GM18498 (cell line): ENCODE results near the gene NEURL1.
"Not testable (repeated sequence)": the region's sequence is repeated elsewhere in the genome, so short reads cannot be mapped to it uniquely, and the experiment has no call there.

Experiments used
- ATAC-seq: cut with Tn5 transposase; IDR thresholded peaks from one replicate; pipeline ENCODE4 v1.9.1; 2021; ENCODE audit warnings: mild to moderate bottlenecking, moderate library complexity; ENCODE audit not compliant: unreplicated experiment

Gene NEURL1

GRCh38 chr10:103492655-103493261, 747 bp upstream of the NEURL1 start:
- no peak for ATAC-seq

DNA sequence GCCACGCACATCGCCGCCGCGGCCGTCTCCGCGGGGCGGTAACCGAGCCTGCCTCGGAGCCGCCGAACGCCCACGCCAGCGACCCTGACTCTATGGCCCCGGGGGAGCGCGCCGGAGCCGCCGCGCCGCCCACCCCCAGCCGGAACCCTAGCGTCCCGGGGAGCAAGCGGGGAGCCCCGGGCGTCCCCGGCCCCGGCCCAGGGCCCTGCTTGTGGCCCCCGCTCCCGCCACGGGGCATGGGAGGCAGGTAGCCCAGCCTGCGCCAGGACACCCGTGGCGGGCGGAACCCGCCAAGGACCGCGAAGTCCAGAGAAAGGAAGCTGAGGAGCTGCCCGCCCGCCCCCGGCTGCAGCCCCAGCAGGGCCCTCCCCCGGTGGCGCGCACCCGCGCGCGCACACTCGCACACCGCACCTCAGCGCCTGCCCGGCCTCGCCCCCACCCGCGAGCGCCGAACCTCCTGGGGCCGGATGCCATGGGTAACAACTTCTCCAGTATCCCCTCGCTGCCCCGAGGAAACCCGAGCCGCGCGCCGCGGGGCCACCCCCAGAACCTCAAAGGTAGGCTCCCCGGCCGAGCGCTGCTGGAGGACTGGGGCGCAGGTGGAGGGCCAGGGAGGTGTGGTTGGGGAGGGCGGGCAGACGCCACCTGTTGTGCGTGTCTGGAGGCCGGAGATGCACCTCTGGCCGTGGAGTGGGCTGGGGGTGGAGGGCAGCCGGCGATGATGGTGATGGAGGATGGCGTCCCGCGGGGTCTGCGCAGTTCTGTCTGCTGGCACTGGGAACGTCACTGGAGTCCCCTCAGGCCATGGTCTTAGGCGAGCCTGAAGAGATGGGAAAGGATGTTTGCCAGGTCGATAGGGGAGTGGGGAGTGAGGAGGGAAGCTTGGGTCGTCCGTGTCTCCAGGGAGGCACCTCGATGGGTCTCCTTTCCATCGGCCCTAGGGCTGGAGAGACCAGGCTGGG, 692 bp downstream of the NEURL1 start:
- no peak for ATAC-seq

GRCh38 chr10:103495321-103495720, 1.8 kb downstream of the NEURL1 start:
- no peak for ATAC-seq

DNA sequence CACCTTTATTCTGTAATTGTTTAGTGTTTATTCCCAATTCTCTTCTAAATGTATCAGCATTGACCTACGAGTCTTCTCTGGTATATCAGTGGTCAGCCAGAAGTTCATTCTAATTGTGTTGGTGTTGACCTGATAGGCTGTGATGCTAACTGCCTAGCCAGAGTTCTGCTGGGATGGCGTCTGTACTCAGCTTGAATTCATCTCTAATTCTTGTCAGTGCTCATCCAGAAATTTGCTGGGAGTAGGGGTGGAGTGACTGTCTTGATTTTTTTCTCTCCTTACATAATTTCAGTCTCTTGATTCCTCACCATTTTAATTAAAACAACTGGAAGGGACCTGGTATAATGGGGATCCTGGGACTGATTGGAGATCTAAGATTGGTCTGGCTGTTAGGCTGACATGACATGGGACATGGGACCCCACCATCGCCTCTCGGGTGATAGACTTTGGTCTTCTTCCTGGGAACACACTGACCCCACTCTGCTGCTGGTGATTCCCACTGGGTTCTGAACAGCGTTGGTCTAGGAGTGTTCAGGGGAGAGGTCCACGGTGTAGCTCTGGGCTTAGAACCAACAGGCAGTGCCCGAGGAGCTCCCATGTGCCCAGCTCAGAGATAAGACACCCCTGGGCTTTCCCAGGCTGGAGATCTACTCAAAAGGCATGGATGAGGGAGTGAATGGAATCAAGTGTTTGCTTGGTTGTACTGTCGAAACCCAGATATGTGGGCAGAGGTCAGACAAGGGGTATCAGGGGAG, 3.8 kb downstream of the NEURL1 start:
- no peak for ATAC-seq

DNA sequence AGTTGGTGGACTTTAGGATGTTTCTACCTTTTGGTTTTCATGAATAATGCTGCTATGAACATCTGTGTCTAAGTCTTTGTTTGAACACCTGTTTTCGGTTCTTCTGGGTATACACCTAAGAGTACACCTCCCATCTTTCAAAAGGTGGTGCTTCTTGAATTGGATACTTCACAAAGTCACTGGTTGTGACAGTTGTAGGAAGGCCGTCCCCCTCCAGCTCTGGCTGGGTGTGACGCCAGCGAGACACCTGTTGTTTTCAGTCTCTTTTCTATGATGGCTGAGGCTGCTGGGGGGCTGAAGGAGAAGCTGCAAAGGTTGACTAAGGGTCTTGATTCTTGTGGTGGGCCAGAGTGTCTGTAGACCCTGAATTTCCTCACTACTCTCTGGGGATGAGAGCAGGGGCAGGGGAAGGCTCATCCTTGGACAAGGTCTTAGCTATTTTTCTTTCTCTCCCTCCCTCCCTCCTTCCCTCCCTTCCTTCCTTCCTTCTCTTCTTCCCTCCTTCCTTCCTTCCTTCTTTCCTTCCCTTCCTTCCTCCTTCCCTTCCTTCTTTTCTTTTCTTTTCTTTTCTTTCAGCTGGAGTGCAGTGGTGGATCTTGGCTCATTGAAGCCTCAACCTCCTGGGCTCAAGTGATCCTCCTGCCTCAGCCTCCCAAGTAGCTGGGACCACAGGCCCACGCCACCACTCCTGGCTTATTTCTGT, 5.6 kb downstream of the NEURL1 start:
- ATAC-seq, result no peak

DNA sequence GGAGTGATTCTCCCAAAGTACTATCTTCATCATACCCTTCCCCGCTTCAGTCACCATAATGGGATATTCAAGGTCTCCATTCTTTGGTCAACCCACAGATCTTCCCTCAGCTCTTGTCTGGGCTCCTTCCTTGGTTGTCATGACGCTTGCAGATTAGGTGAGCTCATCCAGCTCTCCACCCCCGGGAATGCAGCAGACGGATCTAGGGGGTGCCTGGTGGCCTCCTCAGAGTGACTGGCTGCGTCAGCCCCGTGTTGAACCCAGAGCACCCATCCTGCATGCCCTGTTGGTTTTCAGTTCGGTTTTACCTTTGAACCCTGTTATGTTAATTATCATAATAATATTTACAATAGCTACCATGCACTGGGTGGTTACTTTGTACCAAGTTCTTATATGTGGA, 6.4 kb downstream of the NEURL1 start:
- no peak for ATAC-seq

- no peak for ATAC-seq
Observed at GRCh38 chr10:103500481-103500880, 7.0 kb downstream of the NEURL1 start.

- ATAC-seq, result no peak
Observed at GRCh38 chr10:103501186-103501585, 7.7 kb downstream of the NEURL1 start.

DNA sequence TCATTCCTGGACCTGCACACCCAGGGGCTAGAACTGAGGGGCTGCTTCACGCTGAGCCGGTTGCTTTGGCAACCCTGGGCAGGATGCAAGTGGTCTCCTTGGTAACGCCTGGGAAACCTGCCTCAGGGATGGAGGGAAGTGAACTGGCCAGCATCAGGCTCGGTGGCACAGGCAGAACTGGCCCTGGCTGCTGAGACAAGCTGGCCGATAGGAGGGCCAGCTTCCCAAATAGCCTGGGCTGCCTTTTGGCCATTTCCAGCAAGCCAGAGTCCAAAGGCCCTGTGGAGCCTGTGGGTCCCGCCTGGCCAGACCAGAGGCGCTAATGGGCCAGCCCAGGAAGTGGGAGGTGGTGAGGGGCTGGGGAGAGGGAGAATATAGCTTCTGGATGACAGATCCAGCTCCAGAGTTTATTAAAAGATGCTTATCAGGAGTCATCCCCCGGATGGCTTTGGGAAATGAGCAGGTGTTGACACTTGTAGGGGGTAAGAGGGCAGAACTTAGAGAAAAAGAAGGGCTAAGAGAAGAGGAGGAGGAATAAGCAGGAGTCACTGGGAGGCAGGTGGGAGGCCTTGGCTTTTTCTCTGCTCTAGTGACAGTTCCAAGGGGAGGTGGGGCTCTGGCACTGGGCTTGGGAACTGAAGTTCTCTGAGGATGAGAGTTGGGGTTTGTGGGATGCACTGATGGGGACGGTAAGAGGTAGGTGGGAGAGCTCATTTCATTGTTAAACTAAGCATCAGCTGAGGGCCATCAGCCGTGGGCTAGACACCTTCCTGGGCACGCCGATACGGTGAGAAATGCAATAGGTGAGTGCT, 9.6 kb downstream of the NEURL1 start:
- no peak for ATAC-seq

GRCh38 chr10:103503777-103504176, 10.3 kb downstream of the NEURL1 start:
- not testable (repeated sequence) for ATAC-seq

GRCh38 chr10:103504181-103504783, 10.8 kb downstream of the NEURL1 start:
- no peak for ATAC-seq

- ATAC-seq, result no peak
Observed at GRCh38 chr10:103506061-103506460, 12.6 kb downstream of the NEURL1 start.

DNA sequence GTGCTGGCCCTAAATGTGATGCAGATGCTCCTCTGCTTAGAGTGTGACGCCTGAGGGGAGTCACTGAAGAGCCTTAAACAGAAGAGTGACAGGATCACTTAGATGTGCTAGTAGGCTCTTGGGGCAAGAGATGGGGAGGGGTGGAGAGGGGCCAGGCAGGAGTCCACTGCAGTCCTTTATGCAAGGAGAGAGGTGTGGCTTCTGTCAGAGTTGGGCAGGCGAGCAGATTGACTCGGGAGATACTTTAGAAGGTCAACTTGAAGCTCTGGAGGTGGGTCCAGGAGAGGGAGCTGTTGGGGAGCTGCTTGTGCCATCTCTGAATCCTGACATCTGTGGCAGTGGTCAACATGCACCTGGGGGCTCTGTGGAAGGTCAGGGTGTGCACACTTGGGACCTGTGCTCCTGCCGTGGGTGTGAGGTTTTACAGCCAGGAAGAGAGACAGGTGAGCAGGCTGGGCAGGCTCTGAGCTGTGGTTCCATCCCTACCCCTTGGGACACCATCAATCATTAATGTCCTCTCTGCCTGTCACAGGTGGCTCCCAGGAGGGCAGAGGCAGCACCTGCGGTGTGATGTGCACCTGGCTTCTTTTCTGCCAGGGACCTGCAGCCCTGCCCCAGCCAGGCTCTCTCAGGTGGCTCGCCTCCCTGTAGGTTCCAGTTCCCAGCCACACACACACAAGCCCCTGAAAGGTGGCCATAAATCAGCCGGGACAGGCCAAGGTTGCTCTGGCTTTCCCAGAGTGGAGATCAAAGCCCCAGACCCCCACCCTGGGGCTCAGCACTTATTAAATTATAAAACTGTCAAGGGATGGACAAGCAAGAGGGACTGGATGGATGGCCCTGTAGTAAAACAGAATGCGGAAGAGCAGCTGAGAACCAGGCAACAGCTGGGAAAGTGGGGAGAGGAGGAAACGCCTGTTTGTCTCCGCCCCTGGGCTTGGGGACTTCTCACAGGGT, 14.0 kb downstream of the NEURL1 start:
- no peak for ATAC-seq

GRCh38 chr10:103510046-103510685, 16.7 kb downstream of the NEURL1 start:
- no peak for ATAC-seq

DNA sequence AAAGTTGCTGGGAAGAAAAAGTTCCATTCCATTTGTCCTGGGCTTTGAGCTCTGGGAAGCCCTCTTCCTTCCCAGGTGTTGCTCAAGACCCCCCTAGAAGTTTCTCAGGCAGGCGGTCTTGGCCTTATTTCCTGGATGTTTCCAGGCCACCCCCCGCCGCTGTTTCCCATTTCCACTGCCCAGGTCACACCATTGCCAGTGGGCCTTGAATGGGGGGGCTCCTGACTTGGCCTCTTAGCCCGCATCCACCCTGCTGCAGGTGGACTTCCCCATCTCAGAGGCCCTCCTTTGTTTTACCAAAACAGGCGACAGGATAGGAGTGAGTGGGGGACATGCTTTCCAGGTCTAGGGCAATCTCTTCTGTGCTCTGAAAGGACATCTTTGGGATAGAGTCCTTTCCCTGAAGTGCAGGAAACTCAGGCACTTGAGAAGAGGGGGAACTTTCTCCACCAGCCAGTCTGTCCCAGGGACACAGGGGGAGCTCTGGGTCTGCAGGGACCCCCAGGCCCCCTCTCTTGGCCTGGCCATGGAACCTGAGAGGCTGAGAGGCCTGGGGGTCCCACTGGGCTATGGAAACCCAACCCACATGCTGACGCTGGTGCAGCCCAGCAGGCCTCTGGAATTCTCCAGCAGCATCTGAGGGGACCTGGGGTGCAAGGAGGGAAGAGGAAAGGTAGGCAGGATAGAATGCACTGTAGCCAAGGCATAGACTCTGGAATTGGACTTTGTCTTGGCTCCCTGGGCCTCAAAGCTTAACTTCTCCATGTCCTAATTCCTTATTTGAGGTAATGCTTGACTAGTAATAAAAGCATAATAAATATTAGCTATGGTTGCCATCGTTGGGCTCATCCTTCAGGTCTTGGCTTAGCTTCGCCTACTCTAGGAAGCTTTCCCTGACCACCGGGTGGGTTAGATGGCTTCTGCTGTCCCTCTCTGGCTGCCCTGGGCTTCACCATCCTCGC, 17.6 kb downstream of the NEURL1 start:
- no peak for ATAC-seq

GRCh38 chr10:103512166-103512565, 18.7 kb downstream of the NEURL1 start:
- ATAC-seq, result no peak
